COLO668 (cell line): ENCODE measurements around the gene DPM2.

Experiments used
- DNase-seq: peaks from one replicate; lab custom pipeline; 2025; ENCODE audit not compliant: unreplicated experiment; lab: John Stamatoyannopoulos, UW

DPM2 gene

GRCh38 chr9:127899128-127899943, 38.3 kb downstream of the DPM2 start, which contains the start of gene ST6GALNAC6:
Gene ST6GALNAC6, minus strand, starts transcription at chr9:127899603. Its CDS starts 1,622 bp downstream, at chr9:127897981.
- peak; percentile 79 for DNase-seq

GRCh38 chr9:127898433-127899127, 39.1 kb downstream of the DPM2 start:
- DNase-seq = no peak

GRCh38 chr9:127897193-127897692, 40.4 kb downstream of the DPM2 start:
- DNase-seq = peak; percentile 26

- DNase-seq = no peak
Observed at GRCh38 chr9:127896395-127897192, 41.1 kb downstream of the DPM2 start.

- DNase-seq = no peak
Observed at GRCh38 chr9:127895811-127896210, 41.8 kb downstream of the DPM2 start.

- DNase-seq = no peak
Observed at GRCh38 chr9:127893392-127893791, 44.3 kb downstream of the DPM2 start.

- no peak for DNase-seq
Observed at GRCh38 chr9:127892831-127893230, 44.8 kb downstream of the DPM2 start.

GRCh38 chr9:127890053-127890452, 47.6 kb downstream of the DPM2 start:
- no peak for DNase-seq

GRCh38 chr9:127887792-127888191, 49.9 kb downstream of the DPM2 start:
- DNase-seq = no peak

GRCh38 chr9:127886401-127886972, 51.2 kb downstream of the DPM2 start:
- no peak for DNase-seq

GRCh38 chr9:127885508-127886281, 52.0 kb downstream of the DPM2 start:
- no peak for DNase-seq
